ENCODE data around the gene BBS9. TPM values are rescaled to one million over a fixed set of nuclear protein-coding genes. Genes with fewer than 3 reads are reported as not detected.
"Not testable (repeated sequence)": the region's sequence is repeated elsewhere in the genome, so short reads cannot be mapped to it uniquely, and the experiment has no call there.

The BBS9 gene
- total and polyA plus RNA-seq, 2 donors, result 6.9 to 12.1 TPM

GRCh38 chr7:33261585-33261984 lies 132.2 kb downstream of the BBS9 start:
- no peak for DNase-seq (ENCODE audit: low read depth in 6 of 9, low spot score in 9 of 9)
- H3K9me3 ChIP-seq (ENCODE audit: control insufficient read depth in 2 of 2, insufficient read depth in 1 of 2, low read length in 1 of 2), result no peaks in the 10 kb centered on the region
- 83% methylated on average over 3 of the region's 3 CpGs for WGBS
- H3K4me3 ChIP-seq (ENCODE audit: low read length in 2 of 2), result no peak overlapping the region
- H3K36me3 ChIP-seq (ENCODE audit: control insufficient read depth in 2 of 2, insufficient read depth in 2 of 2, low read length in 1 of 2), result no peaks in the 10 kb centered on the region
- no peaks in the 10 kb centered on the region for H3K27me3 ChIP-seq (ENCODE audit: control insufficient read depth in 2 of 2, insufficient read depth in 1 of 2, low read length in 1 of 2)
- no peak overlapping the region for H3K27ac ChIP-seq (ENCODE audit: low read depth in 1 of 2, low read length in 1 of 2)
- H3K4me1 ChIP-seq (ENCODE audit: control insufficient read depth in 2 of 2, insufficient read depth in 2 of 2, low read length in 2 of 2), result no peaks in the 10 kb centered on the region

GRCh38 chr7:33262476-33262875 lies 133.1 kb downstream of the BBS9 start:
- WGBS, result 97% methylated on average over 3 of the region's 3 CpGs
- Histone ChIP-seq H3K27ac (ENCODE audit: low read depth in 1 of 2, low read length in 1 of 2) (no peak overlapping the region), H3K36me3 (ENCODE audit: control insufficient read depth in 2 of 2, insufficient read depth in 2 of 2, low read length in 1 of 2) (no peaks in the 10 kb centered on the region), H3K9me3 (ENCODE audit: control insufficient read depth in 2 of 2, insufficient read depth in 1 of 2, low read length in 1 of 2) (no peaks in the 10 kb centered on the region), H3K4me3 (ENCODE audit: low read length in 2 of 2) (no peak overlapping the region), H3K4me1 (ENCODE audit: control insufficient read depth in 2 of 2, insufficient read depth in 2 of 2, low read length in 2 of 2) (no peaks in the 10 kb centered on the region), H3K27me3 (ENCODE audit: control insufficient read depth in 2 of 2, insufficient read depth in 1 of 2, low read length in 1 of 2) (no peaks in the 10 kb centered on the region)
- DNase-seq (ENCODE audit: low read depth in 6 of 9, low spot score in 9 of 9), result no peak

GRCh38 chr7:33271839-33272371 lies 142.5 kb downstream of the BBS9 start:
- DNase-seq (ENCODE audit: low read depth in 6 of 9, low spot score in 9 of 9); H3K27me3 ChIP-seq (ENCODE audit: control insufficient read depth in 2 of 2, insufficient read depth in 1 of 2, low read length in 1 of 2); H3K36me3 ChIP-seq (ENCODE audit: control insufficient read depth in 2 of 2, insufficient read depth in 2 of 2, low read length in 1 of 2); H3K9me3 ChIP-seq (ENCODE audit: control insufficient read depth in 2 of 2, insufficient read depth in 1 of 2, low read length in 1 of 2); H3K4me1 ChIP-seq (ENCODE audit: control insufficient read depth in 2 of 2, insufficient read depth in 2 of 2, low read length in 2 of 2); H3K27ac ChIP-seq (ENCODE audit: low read depth in 1 of 2, low read length in 1 of 2); H3K4me3 ChIP-seq (ENCODE audit: low read length in 2 of 2): not testable (repeated sequence)
- 99% methylated on average over 4 of the region's 4 CpGs for WGBS

GRCh38 chr7:33273356-33273755 lies 144.0 kb downstream of the BBS9 start:
- no peaks in the 10 kb centered on the region for H3K36me3 ChIP-seq (ENCODE audit: control insufficient read depth in 2 of 2, insufficient read depth in 2 of 2, low read length in 1 of 2)
- H3K4me3 ChIP-seq (ENCODE audit: low read length in 2 of 2), result no peak overlapping the region
- no peak overlapping the region for H3K27ac ChIP-seq (ENCODE audit: low read depth in 1 of 2, low read length in 1 of 2)
- no peaks in the 10 kb centered on the region for H3K4me1 ChIP-seq (ENCODE audit: control insufficient read depth in 2 of 2, insufficient read depth in 2 of 2, low read length in 2 of 2)
- no peaks in the 10 kb centered on the region for H3K9me3 ChIP-seq (ENCODE audit: control insufficient read depth in 2 of 2, insufficient read depth in 1 of 2, low read length in 1 of 2)
- 99% methylated on average over 2 of the region's 2 CpGs for WGBS
- no peaks in the 10 kb centered on the region for H3K27me3 ChIP-seq (ENCODE audit: control insufficient read depth in 2 of 2, insufficient read depth in 1 of 2, low read length in 1 of 2)
- DNase-seq (ENCODE audit: low read depth in 6 of 9, low spot score in 9 of 9), result no peak

- no peaks in the 10 kb centered on the region for H3K27me3 ChIP-seq (ENCODE audit: control insufficient read depth in 2 of 2, insufficient read depth in 1 of 2, low read length in 1 of 2)
- H3K9me3 ChIP-seq (ENCODE audit: control insufficient read depth in 2 of 2, insufficient read depth in 1 of 2, low read length in 1 of 2), result no peaks in the 10 kb centered on the region
- H3K4me3 ChIP-seq (ENCODE audit: low read length in 2 of 2), result no peak overlapping the region
- no peak overlapping the region for H3K27ac ChIP-seq (ENCODE audit: low read depth in 1 of 2, low read length in 1 of 2)
- DNase-seq (ENCODE audit: low read depth in 6 of 9, low spot score in 9 of 9), result no peak
- WGBS, result 79% methylated on average over 3 of the region's 3 CpGs
- no peaks in the 10 kb centered on the region for H3K4me1 ChIP-seq (ENCODE audit: control insufficient read depth in 2 of 2, insufficient read depth in 2 of 2, low read length in 2 of 2)
- no peaks in the 10 kb centered on the region for H3K36me3 ChIP-seq (ENCODE audit: control insufficient read depth in 2 of 2, insufficient read depth in 2 of 2, low read length in 1 of 2)
These were observed 147.0 kb downstream of the BBS9 start for GRCh38 chr7:33276325-33276724.

GRCh38 chr7:33276729-33277128 lies 147.4 kb downstream of the BBS9 start:
- Histone ChIP-seq H3K4me3 (ENCODE audit: low read length in 2 of 2) (no peak overlapping the region), H3K9me3 (ENCODE audit: control insufficient read depth in 2 of 2, insufficient read depth in 1 of 2, low read length in 1 of 2) (no peaks in the 10 kb centered on the region), H3K27me3 (ENCODE audit: control insufficient read depth in 2 of 2, insufficient read depth in 1 of 2, low read length in 1 of 2) (no peaks in the 10 kb centered on the region), H3K36me3 (ENCODE audit: control insufficient read depth in 2 of 2, insufficient read depth in 2 of 2, low read length in 1 of 2) (no peaks in the 10 kb centered on the region), H3K4me1 (ENCODE audit: control insufficient read depth in 2 of 2, insufficient read depth in 2 of 2, low read length in 2 of 2) (no peaks in the 10 kb centered on the region), H3K27ac (ENCODE audit: low read depth in 1 of 2, low read length in 1 of 2) (no peak overlapping the region)
- 97% methylated on average over 2 of the region's 2 CpGs for WGBS
- DNase-seq (ENCODE audit: low read depth in 6 of 9, low spot score in 9 of 9), result no peak

GRCh38 chr7:33278095-33278494 lies 148.7 kb downstream of the BBS9 start:
- Histone ChIP-seq H3K27me3 (ENCODE audit: control insufficient read depth in 2 of 2, insufficient read depth in 1 of 2, low read length in 1 of 2) (no peaks in the 10 kb centered on the region), H3K4me1 (ENCODE audit: control insufficient read depth in 2 of 2, insufficient read depth in 2 of 2, low read length in 2 of 2) (no peaks in the 10 kb centered on the region), H3K9me3 (ENCODE audit: control insufficient read depth in 2 of 2, insufficient read depth in 1 of 2, low read length in 1 of 2) (no peaks in the 10 kb centered on the region), H3K36me3 (ENCODE audit: control insufficient read depth in 2 of 2, insufficient read depth in 2 of 2, low read length in 1 of 2) (no peaks in the 10 kb centered on the region), H3K4me3 (ENCODE audit: low read length in 2 of 2) (no peak overlapping the region), H3K27ac (ENCODE audit: low read depth in 1 of 2, low read length in 1 of 2) (no peak overlapping the region)
- DNase-seq (ENCODE audit: low read depth in 6 of 9, low spot score in 9 of 9), result no peak
- 98% methylated on average over 3 of the region's 3 CpGs for whole genome bisulfite sequencing

GRCh38 chr7:33286501-33286900 lies 157.1 kb downstream of the BBS9 start:
- no peak overlapping the region for H3K4me3 ChIP-seq (ENCODE audit: low read length in 2 of 2)
- H3K27ac ChIP-seq (ENCODE audit: low read depth in 1 of 2, low read length in 1 of 2), result no peak overlapping the region
- no peaks in the 10 kb centered on the region for H3K27me3 ChIP-seq (ENCODE audit: control insufficient read depth in 2 of 2, insufficient read depth in 1 of 2, low read length in 1 of 2)
- DNase-seq (ENCODE audit: low read depth in 6 of 9, low spot score in 9 of 9), result no peak
- H3K36me3 ChIP-seq (ENCODE audit: control insufficient read depth in 2 of 2, insufficient read depth in 2 of 2, low read length in 1 of 2), result no peaks in the 10 kb centered on the region
- H3K4me1 ChIP-seq (ENCODE audit: control insufficient read depth in 2 of 2, insufficient read depth in 2 of 2, low read length in 2 of 2), result no peaks in the 10 kb centered on the region
- no peaks in the 10 kb centered on the region for H3K9me3 ChIP-seq (ENCODE audit: control insufficient read depth in 2 of 2, insufficient read depth in 1 of 2, low read length in 1 of 2)
- 100% methylated on average over 1 of the region's 1 CpG for WGBS

GRCh38 chr7:33287738-33288137 lies 158.4 kb downstream of the BBS9 start:
- 95% methylated on average over 3 of the region's 3 CpGs for WGBS
- Histone ChIP-seq H3K4me1 (ENCODE audit: control insufficient read depth in 2 of 2, insufficient read depth in 2 of 2, low read length in 2 of 2) (no peaks in the 10 kb centered on the region), H3K27me3 (ENCODE audit: control insufficient read depth in 2 of 2, insufficient read depth in 1 of 2, low read length in 1 of 2) (no peaks in the 10 kb centered on the region), H3K27ac (ENCODE audit: low read depth in 1 of 2, low read length in 1 of 2) (no peak overlapping the region), H3K4me3 (ENCODE audit: low read length in 2 of 2) (no peak overlapping the region), H3K36me3 (ENCODE audit: control insufficient read depth in 2 of 2, insufficient read depth in 2 of 2, low read length in 1 of 2) (no peaks in the 10 kb centered on the region), H3K9me3 (ENCODE audit: control insufficient read depth in 2 of 2, insufficient read depth in 1 of 2, low read length in 1 of 2) (no peaks in the 10 kb centered on the region)
- DNase-seq (ENCODE audit: low read depth in 6 of 9, low spot score in 9 of 9), result no peak

GRCh38 chr7:33298848-33299247 lies 169.5 kb downstream of the BBS9 start:
- 95% methylated on average over 2 of the region's 2 CpGs for WGBS
- no peak overlapping the region for H3K27ac ChIP-seq (ENCODE audit: low read depth in 1 of 2, low read length in 1 of 2)
- peaks cover 0 to 2% of the 10 kb centered on the region in 2 donors for H3K9me3 ChIP-seq (ENCODE audit: control insufficient read depth in 2 of 2, insufficient read depth in 1 of 2, low read length in 1 of 2)

More at GRCh38 chr7:33298848-33299247, 169.5 kb downstream of the BBS9 start:
- Histone ChIP-seq H3K4me1 (ENCODE audit: control insufficient read depth in 2 of 2, insufficient read depth in 2 of 2, low read length in 2 of 2) (no peaks in the 10 kb centered on the region), H3K27me3 (ENCODE audit: control insufficient read depth in 2 of 2, insufficient read depth in 1 of 2, low read length in 1 of 2) (no peaks in the 10 kb centered on the region), H3K4me3 (ENCODE audit: low read length in 2 of 2) (no peak overlapping the region), H3K36me3 (ENCODE audit: control insufficient read depth in 2 of 2, insufficient read depth in 2 of 2, low read length in 1 of 2) (no peaks in the 10 kb centered on the region)
- no peak for DNase-seq (ENCODE audit: low read depth in 6 of 9, low spot score in 9 of 9)

Measured in thymus (tissue), 11 donors.